Bronchial epithelial cell (primary cell): ENCODE measurements around the gene KAT6B. TPM values are rescaled to one million over a fixed set of nuclear protein-coding genes. Genes with fewer than 3 reads are reported as not detected.

Experiments used
- DNase-seq: peaks from one replicate; pipeline ENCODE4 v3.0.0-alpha.2; 2010; ENCODE audit warnings: low read depth
- FAIRE-seq: peaks from 2 replicates; lab custom pipeline; 2011; peaks lifted over from hg19 to GRCh38; lab: Jason Lieb, UNC
- H3K27me3 ChIP-seq: 2 replicates; pipeline ENCODE4 v1.5.1; 2011; ENCODE audit warnings: low read length; ENCODE audit not compliant: control insufficient read depth, insufficient read depth
- H3K36me3 ChIP-seq: 2 replicates; pipeline ENCODE4 v1.5.1; 2011; ENCODE audit warnings: low read length; ENCODE audit not compliant: control insufficient read depth, insufficient read depth
- H3K4me3 ChIP-seq: 2 replicates; pipeline ENCODE4 v1.5.1; 2011; ENCODE audit warnings: mild to moderate bottlenecking, low read depth, low read length, control low read depth
- CTCF ChIP-seq: IDR thresholded peaks from 2 replicates; pipeline ENCODE4 v1.5.1; 2011; ENCODE audit warnings: mild to moderate bottlenecking, moderate library complexity, low read length, control low read depth, inconsistent platforms; ENCODE audit not compliant: insufficient read depth, severe bottlenecking
- total RNA-seq: library from RNA; depleted of rRNA; stranded (reverse); fragments of >200 nt; gene quantifications from 2 replicates; pipeline ENCODE4 v1.2.1, GENCODE V29; 2014

KAT6B gene
- total RNA-seq, 1 donor from 2014 or later: 8.7 TPM

GRCh38 chr10:74863551-74863950 is 37.2 kb downstream of the KAT6B start:
- TF ChIP-seq CTCF: no peak
- Histone ChIP-seq H3K36me3 (no peaks in the 10 kb centered on the region), H3K4me3 (no peak overlapping the region), H3K27me3 (no peaks in the 10 kb centered on the region)
- DNase-seq: no peak
- no peak for FAIRE-seq

DNA sequence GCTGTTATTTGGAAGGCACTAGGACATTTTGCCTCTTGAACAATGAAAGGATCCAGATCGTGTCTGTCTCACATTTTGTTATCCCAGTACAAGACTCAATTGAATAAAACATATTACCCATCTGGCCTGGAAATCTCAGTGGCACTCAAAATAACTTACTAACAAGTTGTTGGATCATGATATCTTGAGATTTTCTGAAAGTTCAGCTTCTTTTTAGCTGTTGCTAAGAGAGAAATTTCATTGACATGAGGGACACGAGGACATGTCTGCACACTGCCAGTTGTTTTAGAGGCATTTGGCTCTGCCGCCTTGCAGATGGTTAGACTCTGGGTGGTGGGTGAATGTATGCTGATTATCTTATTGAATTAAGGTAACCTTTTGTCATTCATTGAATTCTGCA is 41.0 kb downstream of the KAT6B start:
- Histone ChIP-seq H3K27me3 (no peaks in the 10 kb centered on the region), H3K36me3 (no peaks in the 10 kb centered on the region), H3K4me3 (no peak overlapping the region)
- DNase-seq: no peak
- FAIRE-seq: no peak
- no peak for TF ChIP-seq CTCF

GRCh38 chr10:74868392-74868977 is 42.1 kb downstream of the KAT6B start:
- FAIRE-seq: no peak
- no peak for DNase-seq
- H3K4me3 ChIP-seq: no peak overlapping the region
- H3K36me3 ChIP-seq: no peaks in the 10 kb centered on the region
- TF ChIP-seq CTCF: no peak
- no peaks in the 10 kb centered on the region for H3K27me3 ChIP-seq

GRCh38 chr10:74869635-74870034 is 43.2 kb downstream of the KAT6B start:
- FAIRE-seq: no peak
- TF ChIP-seq CTCF: no peak

DNA sequence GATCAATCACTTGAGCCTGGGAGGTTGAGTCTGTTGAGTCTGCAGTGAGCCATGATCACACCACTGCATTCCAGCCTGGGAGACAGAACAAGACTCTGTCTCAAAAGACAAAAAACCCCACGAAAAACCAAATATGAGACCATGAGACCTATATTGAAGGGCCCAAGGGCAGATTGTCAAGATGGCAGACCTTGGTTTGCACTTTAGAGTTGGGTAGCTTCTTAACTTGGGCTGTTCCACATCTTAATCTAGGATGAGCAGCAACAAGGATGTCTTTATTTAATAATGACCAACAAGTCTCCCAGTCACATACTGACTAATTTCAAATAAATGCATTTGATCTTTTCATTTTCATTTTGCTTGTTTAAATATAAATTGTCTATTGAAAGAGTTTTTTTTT is 43.8 kb downstream of the KAT6B start:
- Histone ChIP-seq H3K27me3 (no peaks in the 10 kb centered on the region), H3K36me3 (no peaks in the 10 kb centered on the region), H3K4me3 (no peak overlapping the region)
- no peak for TF ChIP-seq CTCF
- DNase-seq (no peak), FAIRE-seq (no peak)

More at GRCh38 chr10:74869635-74870034, 43.2 kb downstream of the KAT6B start:
- H3K4me3 ChIP-seq: no peak overlapping the region
- H3K36me3 ChIP-seq: no peaks in the 10 kb centered on the region
- DNase-seq: no peak
- H3K27me3 ChIP-seq: no peaks in the 10 kb centered on the region
